Measurements from ENCODE around the gene HOXA11.

The HOXA11 gene

DNA sequence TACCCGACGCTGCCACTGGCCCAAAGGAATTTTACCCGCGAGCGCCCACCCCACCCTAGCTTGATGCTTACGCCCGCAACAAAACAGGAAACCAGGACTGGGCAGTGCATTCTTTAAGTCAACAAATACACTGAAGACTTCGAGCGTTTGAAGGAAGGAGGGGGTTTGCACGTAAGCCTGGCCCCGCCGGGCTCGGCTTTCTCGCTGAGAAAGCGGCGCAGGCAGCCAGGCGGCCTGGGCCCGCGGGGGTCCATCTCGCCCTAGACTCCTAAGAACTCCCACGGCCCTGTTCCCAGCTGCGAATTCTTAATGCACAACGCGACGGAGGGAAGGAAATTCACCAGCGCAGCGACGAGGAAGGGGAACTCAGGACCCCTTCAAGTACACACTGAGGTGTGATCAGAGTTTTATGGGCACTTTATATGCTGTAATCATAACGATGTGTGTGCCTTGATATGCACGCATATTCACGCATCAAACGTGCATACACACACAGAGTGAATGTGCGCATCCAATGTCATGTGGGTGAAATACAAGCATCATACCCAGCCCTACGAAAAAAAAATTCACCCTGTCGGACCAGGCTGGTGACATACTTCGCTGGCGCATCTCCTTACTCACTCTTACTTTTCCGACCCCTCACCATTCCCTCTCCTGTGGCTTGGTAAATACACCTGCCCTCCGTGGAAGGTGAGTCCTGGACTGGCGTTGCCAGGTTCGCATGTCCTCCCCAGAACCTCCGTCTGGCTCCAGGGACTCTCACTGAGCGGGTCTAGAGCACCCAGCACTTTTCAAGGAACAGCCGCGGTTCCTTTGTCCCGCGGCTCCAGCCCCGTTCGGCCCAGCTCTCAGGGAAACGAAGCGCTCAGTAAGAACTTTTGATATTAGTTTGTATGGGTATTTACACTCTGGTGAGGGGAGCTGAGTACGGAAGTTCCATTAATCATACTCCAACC is 20.6 kb upstream of the HOXA11 start:
- DNase-seq = no peak

DNA sequence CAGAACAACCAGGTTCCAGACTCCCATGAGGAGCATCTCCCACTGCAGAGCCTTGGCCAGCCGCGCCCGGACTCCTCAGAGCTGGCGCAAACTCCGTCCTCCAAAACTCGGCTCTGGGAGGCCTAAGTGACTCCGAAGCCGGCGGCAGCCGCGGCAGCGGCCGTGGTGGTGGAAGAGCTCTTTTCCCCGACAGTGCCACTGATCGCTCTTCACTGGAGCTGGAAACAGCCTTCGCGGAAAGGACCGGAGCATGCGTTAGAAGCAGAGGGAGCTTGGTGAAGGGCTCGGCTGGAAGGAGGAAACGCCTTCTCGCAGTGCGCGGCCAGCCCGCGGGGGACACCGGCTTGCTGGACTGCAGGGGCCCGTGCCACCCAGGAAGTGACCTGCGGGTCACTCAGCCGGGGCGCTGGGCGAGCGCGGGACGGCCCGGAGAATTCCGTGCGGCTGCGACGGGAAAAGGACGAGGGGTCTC is 19.9 kb upstream of the HOXA11 start:
- no peak for DNase-seq

DNA sequence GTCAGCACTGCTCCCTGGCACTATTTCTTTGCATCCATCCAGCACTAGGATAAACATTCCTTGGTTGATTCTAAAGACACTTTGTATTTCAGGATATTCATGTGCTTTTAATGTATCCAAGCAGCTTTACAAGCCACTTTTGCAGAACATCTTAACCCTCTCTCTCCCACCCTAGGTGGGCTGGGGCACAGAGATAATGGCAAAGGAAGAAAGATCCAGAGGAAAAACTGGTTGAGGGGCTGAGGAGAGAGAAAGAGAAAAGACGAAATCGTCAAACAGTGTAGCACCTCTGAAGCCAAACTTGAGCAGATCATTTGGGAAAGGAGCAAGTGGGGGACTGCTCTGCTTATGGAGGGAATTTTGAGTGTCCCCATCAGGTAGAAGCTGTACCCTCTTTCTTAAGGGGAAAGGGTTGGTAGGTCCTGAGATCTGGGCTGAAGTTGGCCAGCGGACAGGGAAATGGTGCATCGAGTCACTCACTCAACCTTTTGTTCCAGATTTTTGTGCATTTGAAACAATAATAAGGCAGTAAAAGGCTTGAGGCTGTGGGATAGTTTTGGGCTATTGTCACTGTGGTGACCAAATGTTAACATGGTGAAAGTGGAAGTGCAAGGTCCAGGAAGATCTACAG is 19.0 kb upstream of the HOXA11 start:
- DNase-seq = no peak

DNA sequence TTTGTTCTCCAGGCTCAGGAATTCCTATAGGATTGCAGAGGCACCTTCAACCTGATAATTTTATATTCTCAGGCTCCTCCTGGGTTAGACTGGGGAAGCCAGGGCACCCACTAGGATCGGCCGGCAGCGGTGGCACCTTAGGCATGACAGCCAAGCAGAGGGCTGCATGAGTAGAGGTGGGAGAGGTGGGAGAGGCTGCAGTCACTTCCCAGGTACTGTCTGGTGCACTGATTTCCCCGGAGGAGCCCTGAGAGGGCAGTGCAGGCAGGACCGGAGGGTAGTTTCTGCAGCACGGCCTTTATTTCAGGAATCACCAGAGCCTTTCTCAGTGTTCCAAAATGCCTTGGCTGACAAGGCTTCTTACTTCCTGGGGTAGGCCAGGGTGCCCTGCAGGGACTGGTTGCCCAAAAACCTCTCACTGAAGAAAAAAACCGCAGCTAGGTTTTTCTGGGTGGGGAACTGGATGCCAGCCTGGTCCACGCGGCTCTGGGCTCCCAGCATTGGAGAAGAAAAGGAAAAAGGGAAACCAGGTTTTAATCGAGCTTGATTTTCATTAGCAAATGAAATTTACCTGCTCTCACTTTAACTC is 18.4 kb upstream of the HOXA11 start:
- no peak for DNase-seq

DNA sequence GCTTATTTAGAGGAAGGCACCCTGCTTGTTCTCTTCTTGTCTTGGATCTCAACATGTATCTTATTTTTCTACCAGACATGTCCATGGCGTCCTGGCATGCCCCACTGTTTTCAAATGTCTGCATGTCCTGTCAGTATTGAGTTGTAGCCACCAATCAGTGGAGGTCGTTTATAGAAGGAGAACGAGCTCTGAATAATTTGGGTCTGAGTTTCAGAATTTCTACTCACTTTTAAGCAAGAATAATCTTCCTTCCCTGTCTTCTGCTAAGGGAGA is 17.8 kb upstream of the HOXA11 start:
- DNase-seq = no peak

DNA sequence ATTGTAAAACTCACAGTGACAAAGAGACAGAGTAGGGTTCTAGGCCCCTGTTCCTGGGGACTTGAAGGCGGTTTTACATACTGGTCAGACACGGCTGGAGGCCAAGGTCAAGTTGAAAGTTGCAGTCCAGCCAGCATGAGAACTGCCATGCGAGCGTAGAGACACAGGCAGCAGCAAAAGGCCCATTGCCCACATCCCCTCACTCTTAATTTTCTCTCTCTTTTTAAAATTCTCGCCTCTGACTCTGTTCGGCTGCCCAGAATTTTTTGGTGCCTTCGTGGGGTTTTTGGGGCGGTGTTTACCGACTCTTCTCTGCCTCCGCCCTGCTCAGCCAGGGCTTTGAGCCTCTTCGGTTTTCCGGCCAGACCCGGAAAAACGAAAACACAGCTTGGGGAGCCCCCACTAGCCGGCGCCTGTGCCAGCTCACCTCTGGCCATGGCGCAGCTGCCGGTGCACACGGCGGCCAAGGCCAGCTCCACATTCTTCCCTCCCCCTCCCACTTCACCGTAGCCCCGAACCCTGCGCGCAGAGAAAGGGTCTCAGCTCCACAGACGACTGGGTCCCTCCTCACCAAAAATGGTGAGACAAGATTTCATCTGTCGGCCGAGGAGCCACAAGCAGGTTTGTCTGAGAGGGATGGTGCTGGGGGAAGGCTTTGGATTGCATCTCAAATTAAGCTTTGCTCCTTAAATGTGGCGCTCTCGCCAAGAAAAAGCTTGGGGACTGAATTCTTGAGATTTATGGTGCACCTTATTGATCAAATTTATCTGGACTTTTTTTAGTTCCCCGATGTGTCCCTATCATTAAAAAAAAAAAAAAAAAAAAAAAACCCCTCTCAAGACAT is 17.2 kb upstream of the HOXA11 start:
- DNase-seq = no peak

DNA sequence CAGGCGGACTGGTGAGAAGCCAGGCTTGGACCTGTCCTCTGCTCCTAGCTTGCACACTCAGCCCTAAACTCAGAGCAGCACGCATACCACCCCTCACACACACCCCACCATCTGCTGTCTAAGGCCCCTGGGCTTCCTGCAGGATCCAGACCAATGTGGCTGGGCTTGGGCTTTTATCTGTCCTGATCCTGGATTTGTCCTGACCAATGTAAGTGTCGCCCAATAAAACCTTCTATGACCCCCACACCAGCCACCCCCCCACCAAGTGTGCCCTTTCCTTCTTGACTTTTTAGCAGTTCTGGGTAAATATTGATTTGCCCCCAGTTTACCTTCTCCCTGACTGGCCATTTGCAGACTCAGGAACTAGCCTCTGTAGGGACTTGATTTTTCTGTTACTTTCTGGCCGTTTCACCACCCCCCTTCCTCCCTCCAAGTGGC is 16.6 kb upstream of the HOXA11 start:
- no peak for DNase-seq

DNA sequence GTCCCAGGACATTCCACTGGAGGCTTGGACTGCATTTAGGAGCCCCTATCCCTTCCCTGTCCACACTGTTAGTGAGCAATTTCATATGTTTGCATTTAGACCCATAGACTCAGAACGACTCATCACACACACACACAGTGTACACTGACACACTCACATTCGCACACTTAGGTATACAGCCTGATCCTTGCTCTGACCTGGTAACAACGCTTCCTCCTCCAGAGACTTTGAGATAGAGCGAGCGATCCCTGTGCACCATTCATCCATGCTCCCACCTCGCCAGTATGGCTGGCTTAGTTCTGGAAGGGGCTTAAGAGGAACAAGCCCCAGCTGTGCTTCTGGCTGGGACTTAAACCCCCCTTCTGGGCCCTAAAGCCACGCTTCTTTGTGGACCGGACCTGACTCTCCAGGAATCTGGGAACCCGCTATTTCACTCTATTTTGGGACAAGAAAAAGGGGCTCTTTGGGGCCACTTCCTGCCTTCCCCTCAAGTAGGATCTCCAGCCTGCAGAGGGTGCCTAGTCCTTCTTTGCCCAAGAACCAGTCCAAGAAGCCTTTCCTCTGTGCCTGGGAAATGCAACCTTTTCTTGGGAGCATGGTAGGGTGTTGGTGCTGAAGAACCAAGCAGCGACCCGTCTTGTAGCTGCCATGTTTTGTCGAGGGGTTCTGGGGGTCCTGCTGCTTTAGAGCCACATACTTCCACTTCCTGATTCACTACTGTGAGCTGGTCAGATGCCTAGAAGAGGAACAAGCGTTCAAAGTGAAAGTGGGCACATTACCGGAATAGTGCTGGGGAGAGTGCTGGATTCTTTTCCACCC is 15.9 kb upstream of the HOXA11 start:
- no peak for DNase-seq

DNA sequence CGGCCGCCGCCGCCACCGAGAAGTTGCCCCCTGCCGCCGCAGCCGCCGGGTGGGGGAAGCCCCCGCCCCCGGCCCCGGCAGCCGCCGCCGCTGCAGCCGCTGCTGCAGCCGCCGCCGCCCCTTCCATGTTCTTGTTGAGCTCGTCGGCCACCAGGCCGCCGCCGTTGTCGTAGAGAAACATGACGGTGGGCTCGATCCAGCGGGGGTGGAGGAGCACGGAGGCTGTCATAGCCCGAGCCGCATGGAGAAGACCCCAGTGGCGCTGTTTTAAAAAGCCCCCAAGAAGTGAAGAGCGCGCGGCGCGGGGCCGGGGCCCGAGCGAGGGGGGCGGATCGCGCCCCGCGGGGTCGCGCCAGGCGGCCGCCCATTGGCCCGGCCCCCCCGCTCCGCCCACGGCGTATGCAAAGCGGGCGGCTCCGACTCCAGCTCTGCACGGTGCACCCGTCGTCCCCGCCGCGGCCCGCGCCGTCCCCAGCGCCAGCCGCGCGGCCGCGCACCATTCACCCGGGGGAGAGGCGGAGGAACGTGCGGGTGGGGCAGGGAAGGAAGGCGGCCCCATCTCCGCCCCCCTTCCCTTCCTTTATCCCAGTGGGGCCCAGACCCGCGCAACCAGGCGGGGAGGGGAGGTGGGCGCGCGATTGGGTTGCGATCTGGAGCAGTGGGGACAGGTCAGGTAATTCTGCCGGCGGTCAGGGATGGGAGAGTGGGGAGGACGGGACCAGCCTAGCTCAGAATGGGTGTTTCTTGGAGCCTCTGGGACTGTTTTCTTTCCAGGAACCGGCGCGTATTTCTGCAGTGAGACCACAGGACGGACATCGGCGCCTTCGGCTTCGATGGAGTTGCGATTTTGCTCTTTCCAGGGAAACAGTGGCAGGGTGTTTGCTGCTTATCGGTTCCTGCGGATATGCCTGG is 15.1 kb upstream of the HOXA11 start, which contains the start of gene HOXA13:
HOXA13 (minus strand) TSS at position 243 of the 912 bp plus-strand sequence; CDS start at position 229, 14 bp downstream.
- DNase-seq = peak; percentile 48

DNA sequence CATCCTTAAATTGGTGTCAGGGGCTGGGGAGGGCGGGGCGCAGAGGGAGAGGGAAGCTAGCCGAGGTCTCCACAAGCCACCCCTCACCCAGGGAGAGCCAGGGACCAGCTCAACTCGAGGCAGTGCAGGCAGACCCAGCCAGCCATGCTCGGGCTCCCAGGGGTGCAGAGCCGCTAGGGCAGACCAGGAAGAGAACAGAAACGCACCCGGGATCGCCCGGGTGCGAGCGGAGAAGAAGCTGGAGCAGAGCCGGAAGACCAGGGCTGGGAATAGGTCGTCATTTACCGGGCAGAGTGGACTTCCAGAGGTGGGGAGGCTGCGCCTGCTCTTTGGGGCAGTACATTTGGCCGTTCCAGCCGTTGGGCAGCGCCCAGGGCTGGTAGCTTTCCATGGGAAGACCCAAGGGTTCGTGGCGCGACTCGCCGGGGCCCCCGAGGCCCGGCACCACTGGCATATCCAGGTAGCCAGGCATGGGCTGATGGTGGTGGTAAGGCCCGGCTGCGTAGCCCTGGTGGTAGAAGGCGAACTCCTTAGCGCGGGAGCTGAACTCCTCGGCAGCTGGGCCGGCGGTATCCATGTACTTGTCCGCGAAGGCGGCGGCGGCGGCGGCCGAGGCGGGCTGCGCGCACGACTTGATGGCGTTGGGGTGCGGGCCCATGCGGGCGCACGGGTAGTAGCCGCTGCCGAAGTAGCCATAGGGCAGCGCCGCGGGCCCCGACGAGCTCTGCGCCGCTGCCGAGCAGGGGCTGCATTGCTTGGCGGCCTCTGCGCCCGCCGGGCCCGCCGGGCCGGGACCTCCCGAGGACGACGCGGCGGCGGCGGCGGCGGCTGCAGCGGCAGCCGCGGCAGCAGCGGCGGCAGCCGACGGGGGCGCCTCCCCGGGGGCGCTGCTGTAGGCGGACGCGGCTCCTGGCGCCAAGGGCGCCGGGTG is 14.1 kb upstream of the HOXA11 start:
- DNase-seq = no peak

DNA sequence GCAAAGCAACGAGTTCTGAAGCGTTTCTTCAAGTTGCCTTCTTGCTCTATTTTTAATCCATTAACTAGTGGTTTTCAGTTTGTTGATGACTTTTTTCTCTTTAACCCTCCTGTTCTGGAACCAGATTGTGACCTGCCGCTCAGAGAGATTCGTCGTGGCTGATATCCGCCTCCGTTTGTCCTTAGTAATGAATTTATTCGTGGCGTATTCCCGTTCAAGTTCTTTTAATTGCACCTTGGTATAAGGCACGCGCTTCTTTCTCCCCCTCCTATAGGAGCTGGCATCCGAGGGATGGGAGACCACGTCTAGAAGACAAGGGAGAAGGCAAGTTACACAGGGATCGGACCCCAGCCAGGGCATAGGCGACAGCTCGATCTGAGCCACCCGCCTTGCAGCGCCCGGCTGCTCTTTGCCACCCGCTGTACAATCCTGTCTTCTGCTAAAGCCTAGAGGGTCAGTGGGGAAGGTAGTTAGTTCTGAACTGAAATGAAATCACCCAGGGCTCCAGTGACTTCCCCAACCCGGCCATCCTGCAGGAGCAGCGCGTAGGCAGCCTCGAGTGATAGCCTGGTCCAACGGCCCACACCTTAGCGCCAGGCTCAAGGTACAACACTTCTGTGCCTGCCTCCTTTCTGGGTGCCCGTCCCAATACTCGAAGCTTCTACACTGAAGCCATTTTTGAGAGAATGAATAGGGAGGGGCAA is 13.3 kb upstream of the HOXA11 start:
- DNase-seq = no peak

DNA sequence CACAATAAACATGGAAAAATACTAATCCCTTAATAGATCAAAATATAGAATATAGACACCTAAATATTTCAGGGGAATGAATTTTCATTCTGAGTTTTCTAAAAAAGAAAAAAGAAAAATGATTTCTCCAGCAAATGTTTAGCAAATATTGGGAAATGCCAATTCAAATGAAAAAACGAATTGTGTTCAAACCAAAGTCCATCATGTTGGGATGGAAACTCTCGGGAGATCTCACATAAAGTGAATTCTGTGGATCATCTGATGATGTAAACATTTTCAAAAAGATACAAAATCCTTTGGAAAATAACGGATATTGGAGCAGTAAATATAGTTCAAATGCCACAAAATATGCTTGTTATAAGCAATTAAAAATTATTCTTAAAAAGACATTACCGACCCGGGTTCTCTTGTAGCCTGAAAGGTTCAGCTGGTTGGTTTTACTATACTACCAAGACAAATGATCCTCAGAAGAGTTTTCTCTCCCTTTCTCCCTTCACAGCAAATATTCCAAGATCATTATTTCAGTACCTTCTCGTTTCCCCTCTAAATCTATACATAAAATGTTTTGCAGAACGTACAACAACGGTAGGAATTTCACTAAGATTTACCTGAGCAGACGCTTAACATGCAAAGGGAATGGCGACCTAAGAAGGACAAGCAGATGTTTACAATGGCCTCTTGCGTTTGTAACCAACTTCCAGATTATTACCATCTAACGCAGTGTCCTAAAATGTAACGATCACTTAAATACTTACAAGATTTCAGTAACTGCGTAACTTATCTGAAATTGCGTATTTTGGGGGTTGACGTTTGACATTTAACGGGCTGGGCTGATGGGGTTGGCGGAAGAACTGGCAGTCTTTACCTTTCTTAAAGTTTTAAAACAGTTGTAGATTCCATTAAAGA is 12.4 kb upstream of the HOXA11 start:
- DNase-seq = no peak

DNA sequence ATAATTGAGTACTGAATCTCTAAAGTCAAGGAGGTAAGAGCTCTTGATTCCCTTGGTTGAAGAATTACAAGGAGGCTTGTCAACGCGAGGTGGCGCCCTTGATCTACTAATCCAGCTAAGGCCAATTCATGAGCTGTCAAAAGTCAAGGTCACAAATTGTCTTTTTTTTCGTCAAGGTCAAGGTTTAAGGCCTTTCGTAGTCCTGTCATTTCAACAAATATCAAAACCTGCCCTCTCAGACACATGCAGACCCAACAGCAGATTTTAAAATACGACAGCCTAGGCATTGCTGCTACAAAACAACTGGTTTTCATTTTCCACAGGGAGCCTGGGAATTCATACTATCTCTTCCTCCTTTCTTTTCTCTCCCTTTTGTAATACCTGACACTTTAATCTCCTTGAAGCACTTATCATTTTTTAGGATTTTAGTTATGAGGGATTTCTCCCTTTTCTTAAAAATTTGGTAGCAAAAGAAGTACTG is 11.3 kb upstream of the HOXA11 start:
- peak; percentile 87 for DNase-seq

DNA sequence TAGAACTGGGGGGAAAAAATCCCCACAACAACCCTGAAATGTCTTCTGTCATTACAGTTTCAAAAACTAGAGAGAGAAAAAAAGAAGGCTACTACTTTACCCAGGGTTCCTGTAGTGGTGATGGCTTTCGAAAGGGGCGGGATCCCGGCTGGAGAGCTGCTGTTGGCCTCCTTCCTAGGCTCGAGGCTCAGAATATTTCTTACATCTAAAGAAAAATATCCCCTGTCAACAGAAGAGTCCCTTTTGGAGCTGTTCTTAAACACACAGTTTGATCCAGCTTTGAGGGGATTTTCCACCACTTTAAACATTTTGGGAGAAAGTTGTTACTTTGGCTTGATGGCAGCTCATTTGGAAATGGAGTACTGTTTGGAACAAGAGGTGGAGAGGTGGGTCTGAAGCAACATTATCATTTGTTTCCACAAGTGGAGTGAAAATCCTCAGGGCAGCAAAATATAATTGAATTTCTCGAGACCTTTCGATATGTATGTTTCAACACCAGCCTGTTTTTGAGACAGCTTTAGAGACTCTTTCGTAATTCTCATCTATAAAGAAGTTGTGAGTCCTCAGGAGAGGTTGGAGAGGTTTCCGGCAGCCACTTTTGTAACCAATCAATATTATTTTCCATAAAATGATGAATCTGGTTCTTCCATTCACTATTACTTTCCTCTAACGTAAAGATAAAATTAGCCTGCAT is 9.8 kb upstream of the HOXA11 start:
- no peak for DNase-seq

DNA sequence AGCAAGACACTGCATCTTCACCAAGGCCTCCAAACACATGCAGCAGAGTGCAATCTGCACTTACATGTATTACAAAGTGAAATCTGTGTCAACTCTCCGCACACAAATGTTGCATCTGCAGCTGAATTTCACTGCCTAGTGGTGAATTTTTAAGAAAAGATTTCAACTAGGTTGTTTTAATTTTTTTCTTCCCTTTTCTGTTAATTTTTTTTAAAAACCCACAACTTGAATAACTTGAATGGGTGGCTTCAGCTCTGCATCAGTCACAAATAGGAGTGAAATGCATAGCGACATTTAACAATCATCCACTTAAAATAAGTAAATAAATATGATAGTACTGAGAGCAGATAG is 8.9 kb upstream of the HOXA11 start:
- no peak for DNase-seq

DNA sequence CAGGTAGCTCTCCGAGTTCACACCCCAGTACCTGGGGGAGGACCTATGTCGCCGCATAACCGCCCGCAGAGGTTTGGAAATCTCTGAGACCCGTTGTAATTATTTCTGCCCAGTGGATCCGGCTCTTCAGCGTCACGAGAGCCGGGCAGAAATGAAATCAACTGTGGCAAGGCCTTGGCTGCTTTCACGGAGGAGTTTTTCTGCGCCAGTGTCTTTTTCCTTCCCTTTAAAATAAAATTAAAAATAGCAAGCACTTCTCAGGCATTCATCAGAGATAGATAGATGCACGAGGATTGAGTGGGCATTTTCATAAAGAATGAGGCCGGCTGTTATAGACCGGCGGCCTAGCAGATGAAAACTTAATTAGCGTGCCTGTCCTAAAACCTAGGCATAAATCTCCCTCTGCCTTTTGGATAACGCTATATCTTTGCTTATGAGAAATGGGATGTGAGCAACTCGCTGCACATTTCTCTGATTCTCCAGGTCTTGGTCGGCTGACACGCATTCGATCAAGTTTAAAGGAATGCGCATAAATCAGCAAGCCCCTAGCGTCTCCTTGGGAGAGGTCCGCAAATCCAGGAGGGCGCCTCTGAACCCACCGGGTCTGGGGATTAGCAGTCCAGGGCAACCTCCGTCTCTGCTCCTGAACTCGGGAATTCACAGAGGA is 8.4 kb upstream of the HOXA11 start:
- no peak for DNase-seq
